ENCODE measurements around the gene PDLIM5.

The PDLIM5 gene

DNA sequence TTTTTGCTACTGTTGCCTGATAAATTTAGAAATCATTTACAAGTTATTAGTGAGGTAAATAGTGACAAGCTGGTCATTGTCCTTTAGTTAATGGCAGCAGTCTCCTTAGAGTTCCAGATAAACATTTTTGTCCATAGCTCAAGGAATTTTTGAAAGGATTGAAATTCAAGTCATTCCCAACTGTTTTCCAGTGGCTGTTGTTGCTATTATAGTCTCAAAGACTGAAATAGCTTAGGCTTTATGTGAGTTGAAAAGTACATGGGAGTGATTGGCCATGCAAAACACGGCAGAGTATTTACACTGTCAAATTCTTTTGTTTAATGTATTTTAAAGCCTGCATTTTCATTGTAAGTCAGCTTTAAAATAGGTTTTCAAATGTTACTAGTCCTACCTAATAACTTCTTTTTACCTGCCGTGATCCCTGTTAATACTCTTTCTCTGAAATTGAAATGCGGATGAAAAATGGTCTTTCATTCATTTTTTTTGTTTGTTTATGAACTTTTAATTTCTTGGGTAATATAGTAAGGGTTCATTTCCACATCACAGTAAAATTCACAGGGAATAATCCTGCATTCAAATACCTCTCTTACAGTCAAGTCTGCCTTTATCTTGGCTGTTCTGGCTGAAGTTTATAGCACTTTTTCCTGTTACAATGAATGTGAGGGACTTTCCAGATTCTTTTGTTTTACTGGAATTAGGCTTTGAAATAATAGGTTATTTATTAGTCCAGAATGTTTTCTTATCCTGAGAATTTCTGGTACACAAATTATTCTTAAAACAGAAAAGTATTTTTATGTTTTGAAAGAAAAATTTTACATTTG is 85.1 kb downstream of the PDLIM5 start:
- TF ChIP-seq, protein P1, sequence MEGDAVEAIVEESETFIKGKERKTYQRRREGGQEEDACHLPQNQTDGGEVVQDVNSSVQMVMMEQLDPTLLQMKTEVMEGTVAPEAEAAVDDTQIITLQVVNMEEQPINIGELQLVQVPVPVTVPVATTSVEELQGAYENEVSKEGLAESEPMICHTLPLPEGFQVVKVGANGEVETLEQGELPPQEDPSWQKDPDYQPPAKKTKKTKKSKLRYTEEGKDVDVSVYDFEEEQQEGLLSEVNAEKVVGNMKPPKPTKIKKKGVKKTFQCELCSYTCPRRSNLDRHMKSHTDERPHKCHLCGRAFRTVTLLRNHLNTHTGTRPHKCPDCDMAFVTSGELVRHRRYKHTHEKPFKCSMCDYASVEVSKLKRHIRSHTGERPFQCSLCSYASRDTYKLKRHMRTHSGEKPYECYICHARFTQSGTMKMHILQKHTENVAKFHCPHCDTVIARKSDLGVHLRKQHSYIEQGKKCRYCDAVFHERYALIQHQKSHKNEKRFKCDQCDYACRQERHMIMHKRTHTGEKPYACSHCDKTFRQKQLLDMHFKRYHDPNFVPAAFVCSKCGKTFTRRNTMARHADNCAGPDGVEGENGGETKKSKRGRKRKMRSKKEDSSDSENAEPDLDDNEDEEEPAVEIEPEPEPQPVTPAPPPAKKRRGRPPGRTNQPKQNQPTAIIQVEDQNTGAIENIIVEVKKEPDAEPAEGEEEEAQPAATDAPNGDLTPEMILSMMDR (IDR thresholded peaks at IDR 0.05), result no peak

- TF ChIP-seq, protein P1 (IDR thresholded peaks at IDR 0.05), result no peak
Measured at GRCh38 chr4:94537921-94538628, 86.3 kb downstream of the PDLIM5 start.

DNA sequence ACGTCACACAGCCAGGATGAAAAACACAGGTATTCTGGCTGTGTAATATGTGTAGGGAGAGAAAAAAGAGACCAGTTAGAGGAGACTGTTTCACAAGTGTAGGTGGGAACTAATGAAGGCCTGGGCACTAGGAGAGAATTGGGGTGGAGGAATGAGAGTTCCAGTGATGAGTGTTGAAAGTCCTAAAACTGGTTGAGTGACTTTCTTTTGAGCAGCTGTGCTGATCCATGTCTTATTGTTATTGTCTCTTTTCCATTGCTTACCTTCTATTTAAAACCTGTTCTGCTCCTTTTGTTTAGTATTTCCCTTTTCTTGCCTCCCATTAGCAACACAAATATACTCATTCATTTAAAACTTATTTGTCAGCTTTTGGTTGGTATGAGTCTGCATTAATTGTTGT is 88.7 kb downstream of the PDLIM5 start:
- TF ChIP-seq, protein P1 (IDR thresholded peaks at IDR 0.05), result no peak

DNA sequence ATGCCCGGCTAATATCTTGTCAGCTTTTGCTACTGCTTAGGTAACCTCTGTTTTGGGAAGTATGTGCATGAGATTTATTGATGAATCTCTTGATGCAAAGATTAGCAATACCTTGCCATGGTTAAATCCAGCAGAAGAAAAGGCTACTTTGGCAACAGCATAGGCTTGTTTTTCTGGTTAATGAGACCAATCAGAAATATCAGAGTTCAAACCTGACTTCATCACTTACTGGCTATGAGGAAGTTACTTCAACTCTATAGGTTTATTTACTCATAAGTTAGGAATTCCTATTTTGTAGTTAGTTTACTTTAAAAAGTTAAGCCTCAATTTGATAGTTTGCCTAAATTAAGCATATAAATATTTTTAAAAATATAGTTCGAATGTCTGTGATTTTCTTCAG is 93.1 kb downstream of the PDLIM5 start:
- TF ChIP-seq, protein P1 (IDR thresholded peaks at IDR 0.05), result no peak

DNA sequence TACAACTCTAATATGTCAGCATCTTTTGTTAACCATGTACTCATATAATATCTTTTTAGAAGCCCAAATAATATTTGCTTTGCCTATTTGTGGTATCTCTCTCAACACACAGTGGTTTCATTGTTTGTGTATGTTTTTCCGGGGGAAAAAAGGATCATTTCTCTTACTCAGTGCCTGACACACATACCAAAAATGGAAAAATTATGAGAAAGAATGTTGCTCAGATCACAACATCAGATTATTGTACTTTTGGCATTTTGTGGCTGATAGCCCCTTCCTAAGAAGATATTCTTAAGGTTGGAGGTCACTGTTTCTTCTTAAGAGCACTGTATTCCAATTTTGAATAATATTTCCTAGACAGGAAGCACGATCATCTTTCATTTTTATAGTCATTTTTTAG is 93.6 kb downstream of the PDLIM5 start:
- TF ChIP-seq, protein P1 (IDR thresholded peaks at IDR 0.05), result no peak

GRCh38 chr4:94546949-94547348 is 95.2 kb downstream of the PDLIM5 start:
- TF ChIP-seq, protein P1 (IDR thresholded peaks at IDR 0.05), result no peak

DNA sequence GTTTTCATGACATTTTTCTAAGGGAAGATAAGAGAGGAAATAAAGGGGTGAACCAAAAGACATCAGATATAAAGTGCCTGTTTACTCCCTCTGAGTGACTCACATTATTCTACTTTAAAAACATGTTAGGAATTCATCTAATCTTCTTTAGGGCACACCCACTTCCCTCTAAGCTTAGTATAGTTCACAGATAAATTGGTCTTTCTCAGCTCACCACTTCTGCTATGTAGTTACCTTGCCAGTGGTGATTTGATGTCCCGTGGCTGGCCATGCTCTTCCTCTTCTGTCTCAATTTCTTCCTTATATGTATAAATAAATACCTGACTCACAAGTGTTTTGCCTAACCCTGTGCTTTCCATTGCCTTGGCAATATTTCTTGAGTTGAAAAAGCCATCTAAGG is 96.8 kb downstream of the PDLIM5 start:
- TF ChIP-seq, protein P1 (IDR thresholded peaks at IDR 0.05), result no peak
